Bronchus fibroblast of lung (primary cell): ENCODE measurements around the gene C3orf18. TPM values are rescaled to one million over a fixed set of nuclear protein-coding genes. Genes with fewer than 3 reads are reported as not detected.

Experiments
- total RNA-seq: library from RNA; depleted of rRNA; stranded (reverse); fragments of >200 nt; gene quantifications from 2 replicates; pipeline ENCODE4 v1.2.3, GENCODE V29; 2015

The C3orf18 gene
- 7.7 and 9.8 TPM in 2 replicates for total RNA-seq

GRCh38 chr3:50567386-50568167, at the start of gene C3orf18:
Gene C3orf18, minus strand, starts transcription at chr3:50567747. Its CDS starts 2,048 bp downstream, at chr3:50565699.

GRCh38 chr3:50611464-50612233, 44.1 kb upstream of the C3orf18 start, which contains the start of gene CISH:
Gene CISH, minus strand, starts transcription at chr3:50611774. Its CDS starts 124 bp downstream, at chr3:50611650.

GRCh38 chr3:50568947-50569749, 1.6 kb upstream of the C3orf18 start, which contains the start of gene HEMK1:
Gene HEMK1, plus strand, starts transcription at chr3:50569522. Its CDS starts 1,583 bp downstream, at chr3:50571105.

Other genes starting within 250 kb of the C3orf18 start
- 82.4 and 84.6 TPM in 2 replicates for gene HYAL2, start 245.0 kb downstream of the C3orf18 start, total RNA-seq
- 27.6 and 39.3 TPM in 2 replicates for gene TUSC2, start 239.5 kb downstream of the C3orf18 start, total RNA-seq
- 36.3 and 38.7 TPM in 2 replicates for gene RASSF1, start 226.9 kb downstream of the C3orf18 start, total RNA-seq
- gene ZMYND10, start 222.0 kb downstream of the C3orf18 start, total RNA-seq = 0.34 and 1.3 TPM in 2 replicates
- 25.1 and 27.9 TPM in 2 replicates for gene NPRL2, start 217.0 kb downstream of the C3orf18 start, total RNA-seq
- 30.3 and 31.9 TPM in 2 replicates for gene CYB561D2, start 216.9 kb downstream of the C3orf18 start, total RNA-seq
- gene TMEM115, start 208.2 kb downstream of the C3orf18 start, total RNA-seq = 52.5 and 56.2 TPM in 2 replicates
- 0.15 and 0.17 TPM in 2 replicates for gene CACNA2D2, start 64.1 kb downstream of the C3orf18 start, total RNA-seq
- 13.2 and 18.0 TPM in 2 replicates for gene HEMK1, start 1.8 kb upstream of the C3orf18 start, total RNA-seq
- 1.2 and 2.1 TPM in 2 replicates for gene CISH, start 44.0 kb upstream of the C3orf18 start, total RNA-seq
- 40.3 and 41.3 TPM in 2 replicates for gene MAPKAPK3, start 49.4 kb upstream of the C3orf18 start, total RNA-seq
- under 0.01 TPM in 2 replicates for gene DOCK3, start 107.2 kb upstream of the C3orf18 start, total RNA-seq